ENCODE measurements around the gene PGAP3.

PGAP3 gene

DNA sequence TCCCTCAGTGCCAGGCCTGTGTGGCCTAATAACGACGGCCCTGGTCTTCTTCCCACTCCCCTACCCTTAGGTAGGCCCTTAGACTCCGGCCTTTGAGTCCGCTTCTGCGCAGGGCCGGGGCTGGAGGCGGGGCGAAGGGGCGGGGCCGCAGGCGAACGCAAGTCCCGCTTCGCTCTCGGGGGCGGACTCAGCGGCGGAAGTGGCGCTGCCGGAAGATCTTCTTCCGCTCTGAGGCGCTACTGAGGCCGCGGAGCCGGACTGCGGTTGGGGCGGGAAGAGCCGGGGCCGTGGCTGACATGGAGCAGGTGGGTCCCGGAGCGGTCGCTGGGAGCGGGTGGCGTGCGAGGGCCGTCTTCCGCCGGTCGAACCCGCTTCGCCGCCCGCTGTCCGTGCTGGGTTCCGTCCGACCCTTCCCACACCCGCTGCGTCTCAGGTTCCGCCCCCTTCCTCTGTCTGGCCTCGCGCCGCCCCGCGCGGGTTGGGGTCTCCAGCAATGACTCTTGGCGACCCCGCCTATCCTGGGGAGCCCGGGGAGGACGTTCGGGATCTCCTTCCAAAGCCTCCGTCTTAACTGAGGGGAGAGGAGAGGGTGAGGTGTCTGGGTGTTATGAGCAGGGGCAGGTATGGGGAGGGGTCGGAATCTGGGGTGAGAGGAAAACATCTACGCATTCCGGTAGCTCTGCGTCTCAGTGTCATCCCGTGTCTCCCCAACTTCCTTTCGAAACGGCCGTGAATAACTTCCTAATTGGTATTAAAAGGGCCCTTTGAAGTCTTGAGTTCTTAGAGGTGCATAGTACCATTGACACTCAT lies 50.7 kb downstream of the PGAP3 start, which contains the start of gene STARD3:
STARD3 (plus strand) TSS at position 218 of the 810 bp plus-strand sequence. CDS start 16,388 bp downstream, outside the sequence.
- Histone ChIP-seq H3K9ac (ENCODE audit: low read length) (peak within 1 kb of the TSS; percentile 92), H3K4me3 (ENCODE audit: low read length) (peak within 1 kb of the TSS; percentile 93), H3K27me3 (ENCODE audit: control insufficient read depth, insufficient read depth, low read length) (peaks cover 2% of the 10 kb centered on the region), H3K27ac (ENCODE audit: low read depth, low read length) (peak within 1 kb of the TSS; percentile 90), H3K4me1 (ENCODE audit: control insufficient read depth, insufficient read depth, low read length) (peaks cover 20% of the 10 kb centered on the region), H3K36me3 (ENCODE audit: control insufficient read depth, insufficient read depth, low read length) (no peaks in the 10 kb centered on the region)

GRCh38 chr17:39636587-39636926 lies 51.3 kb downstream of the PGAP3 start:
- H3K36me3 ChIP-seq (ENCODE audit: control insufficient read depth, insufficient read depth, low read length), result no peaks in the 10 kb centered on the region
- H3K27ac ChIP-seq (ENCODE audit: low read depth, low read length), result peak overlapping the region; percentile 90
- H3K9ac ChIP-seq (ENCODE audit: low read length), result peak overlapping the region; percentile 92
- peaks cover 20% of the 10 kb centered on the region for H3K4me1 ChIP-seq (ENCODE audit: control insufficient read depth, insufficient read depth, low read length)
- H3K4me3 ChIP-seq (ENCODE audit: low read length), result peak overlapping the region; percentile 93
- H3K27me3 ChIP-seq (ENCODE audit: control insufficient read depth, insufficient read depth, low read length), result peaks cover 2% of the 10 kb centered on the region

GRCh38 chr17:39635614-39636176 lies 52.2 kb downstream of the PGAP3 start:
- Histone ChIP-seq H3K36me3 (ENCODE audit: control insufficient read depth, insufficient read depth, low read length) (no peaks in the 10 kb centered on the region), H3K27ac (ENCODE audit: low read depth, low read length) (no peak overlapping the region), H3K27me3 (ENCODE audit: control insufficient read depth, insufficient read depth, low read length) (peaks cover 2% of the 10 kb centered on the region), H3K4me1 (ENCODE audit: control insufficient read depth, insufficient read depth, low read length) (peaks cover 20% of the 10 kb centered on the region), H3K4me3 (ENCODE audit: low read length) (peak overlapping the region; percentile 93), H3K9ac (ENCODE audit: low read length) (no peak overlapping the region)

GRCh38 chr17:39634384-39634871 lies 53.4 kb downstream of the PGAP3 start:
- H3K27ac ChIP-seq (ENCODE audit: low read depth, low read length), result no peak overlapping the region
- H3K36me3 ChIP-seq (ENCODE audit: control insufficient read depth, insufficient read depth, low read length), result no peaks in the 10 kb centered on the region
- H3K27me3 ChIP-seq (ENCODE audit: control insufficient read depth, insufficient read depth, low read length), result peaks cover 6% of the 10 kb centered on the region
- H3K9ac ChIP-seq (ENCODE audit: low read length), result no peak overlapping the region
- no peak overlapping the region for H3K4me3 ChIP-seq (ENCODE audit: low read length)
- H3K4me1 ChIP-seq (ENCODE audit: control insufficient read depth, insufficient read depth, low read length), result peaks cover 20% of the 10 kb centered on the region

DNA sequence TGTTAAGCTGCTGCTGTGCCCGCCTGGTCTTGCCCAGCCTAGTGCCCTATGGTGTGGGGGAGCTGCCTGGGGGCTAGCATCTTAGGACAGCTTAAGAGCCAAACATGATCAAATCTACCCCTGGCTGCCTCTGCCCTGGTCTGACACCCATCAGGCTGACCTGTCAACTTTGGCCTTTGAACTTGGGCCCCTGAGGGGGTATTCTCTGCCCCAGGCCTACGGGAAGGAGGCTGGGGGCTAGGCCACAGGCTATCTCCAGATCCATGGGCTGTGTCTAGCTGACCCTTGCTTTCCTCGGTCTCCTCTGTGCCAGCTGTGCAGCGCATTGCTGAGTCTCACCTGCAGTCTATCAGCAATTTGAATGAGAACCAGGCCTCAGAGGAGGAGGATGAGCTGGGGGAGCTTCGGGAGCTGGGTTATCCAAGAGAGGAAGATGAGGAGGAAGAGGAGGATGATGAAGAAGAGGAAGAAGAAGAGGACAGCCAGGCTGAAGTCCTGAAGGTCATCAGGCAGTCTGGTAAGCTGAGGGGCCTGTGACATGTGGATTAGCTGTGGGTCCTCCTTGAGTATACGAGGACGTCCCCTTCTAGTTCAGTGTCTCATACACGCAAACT lies 54.2 kb downstream of the PGAP3 start:
- peaks cover 6% of the 10 kb centered on the region for H3K27me3 ChIP-seq (ENCODE audit: control insufficient read depth, insufficient read depth, low read length)
- no peak overlapping the region for H3K9ac ChIP-seq (ENCODE audit: low read length)
- H3K27ac ChIP-seq (ENCODE audit: low read depth, low read length), result no peak overlapping the region
- peaks cover 18% of the 10 kb centered on the region for H3K4me1 ChIP-seq (ENCODE audit: control insufficient read depth, insufficient read depth, low read length)
- H3K36me3 ChIP-seq (ENCODE audit: control insufficient read depth, insufficient read depth, low read length), result no peaks in the 10 kb centered on the region
- no peak overlapping the region for H3K4me3 ChIP-seq (ENCODE audit: low read length)

GRCh38 chr17:39632153-39632941 lies 55.5 kb downstream of the PGAP3 start:
- H3K9ac ChIP-seq (ENCODE audit: low read length), result peak overlapping the region; percentile 6
- peaks cover 8% of the 10 kb centered on the region for H3K4me1 ChIP-seq (ENCODE audit: control insufficient read depth, insufficient read depth, low read length)
- peak overlapping the region; percentile 17 for H3K27ac ChIP-seq (ENCODE audit: low read depth, low read length)
- H3K27me3 ChIP-seq (ENCODE audit: control insufficient read depth, insufficient read depth, low read length), result peaks cover 11% of the 10 kb centered on the region
- peak overlapping the region; percentile 31 for H3K4me3 ChIP-seq (ENCODE audit: low read length)
- H3K36me3 ChIP-seq (ENCODE audit: control insufficient read depth, insufficient read depth, low read length), result no peaks in the 10 kb centered on the region

DNA sequence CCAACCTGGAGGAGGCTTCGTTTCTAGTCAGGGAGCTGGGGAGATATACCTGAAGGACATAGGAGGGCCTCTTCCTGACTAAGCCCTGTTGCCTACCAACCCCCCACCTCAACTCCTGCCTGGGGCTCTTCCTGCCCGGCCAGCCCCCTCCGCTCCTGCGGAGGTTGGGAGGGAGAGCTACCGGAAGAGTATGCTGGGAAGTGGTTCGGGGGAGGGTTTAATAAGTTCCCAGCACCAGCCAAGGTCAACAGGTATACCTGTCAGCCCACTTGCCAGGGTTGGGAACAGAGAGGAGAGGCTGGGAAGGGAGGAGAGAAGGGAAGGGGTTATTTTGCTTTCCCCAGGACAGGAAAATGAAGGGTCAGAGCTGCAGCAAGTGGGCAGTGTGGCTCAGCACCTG lies 56.5 kb downstream of the PGAP3 start:
- no peak overlapping the region for H3K27ac ChIP-seq (ENCODE audit: low read depth, low read length)
- H3K36me3 ChIP-seq (ENCODE audit: control insufficient read depth, insufficient read depth, low read length), result no peaks in the 10 kb centered on the region
- peaks cover 4% of the 10 kb centered on the region for H3K4me1 ChIP-seq (ENCODE audit: control insufficient read depth, insufficient read depth, low read length)
- H3K27me3 ChIP-seq (ENCODE audit: control insufficient read depth, insufficient read depth, low read length), result peaks cover 18% of the 10 kb centered on the region
- peak overlapping the region; percentile 31 for H3K4me3 ChIP-seq (ENCODE audit: low read length)
- peak overlapping the region; percentile 6 for H3K9ac ChIP-seq (ENCODE audit: low read length)

GRCh38 chr17:39629898-39630297 lies 58.0 kb downstream of the PGAP3 start:
- Histone ChIP-seq H3K4me1 (ENCODE audit: control insufficient read depth, insufficient read depth, low read length) (no peaks in the 10 kb centered on the region), H3K36me3 (ENCODE audit: control insufficient read depth, insufficient read depth, low read length) (no peaks in the 10 kb centered on the region), H3K27ac (ENCODE audit: low read depth, low read length) (peak overlapping the region; percentile 4), H3K9ac (ENCODE audit: low read length) (peak overlapping the region; percentile 16), H3K4me3 (ENCODE audit: low read length) (peak overlapping the region; percentile 40), H3K27me3 (ENCODE audit: control insufficient read depth, insufficient read depth, low read length) (peaks cover 27% of the 10 kb centered on the region)

- no peak overlapping the region for H3K27ac ChIP-seq (ENCODE audit: low read depth, low read length)
- H3K27me3 ChIP-seq (ENCODE audit: control insufficient read depth, insufficient read depth, low read length), result peaks cover 29% of the 10 kb centered on the region
- H3K4me3 ChIP-seq (ENCODE audit: low read length), result peak overlapping the region; percentile 40
- no peaks in the 10 kb centered on the region for H3K4me1 ChIP-seq (ENCODE audit: control insufficient read depth, insufficient read depth, low read length)
- no peaks in the 10 kb centered on the region for H3K36me3 ChIP-seq (ENCODE audit: control insufficient read depth, insufficient read depth, low read length)
- H3K9ac ChIP-seq (ENCODE audit: low read length), result no peak overlapping the region
These were observed 58.4 kb downstream of the PGAP3 start for GRCh38 chr17:39629494-39629880.

GRCh38 chr17:39628655-39629493 lies 59.0 kb downstream of the PGAP3 start:
- H3K27me3 ChIP-seq (ENCODE audit: control insufficient read depth, insufficient read depth, low read length), result peaks cover 29% of the 10 kb centered on the region
- no peak overlapping the region for H3K9ac ChIP-seq (ENCODE audit: low read length)
- H3K4me3 ChIP-seq (ENCODE audit: low read length), result no peak overlapping the region
- no peaks in the 10 kb centered on the region for H3K36me3 ChIP-seq (ENCODE audit: control insufficient read depth, insufficient read depth, low read length)
- H3K4me1 ChIP-seq (ENCODE audit: control insufficient read depth, insufficient read depth, low read length), result no peaks in the 10 kb centered on the region
- no peak overlapping the region for H3K27ac ChIP-seq (ENCODE audit: low read depth, low read length)

GRCh38 chr17:39627712-39628516 lies 59.9 kb downstream of the PGAP3 start:
- Histone ChIP-seq H3K9ac (ENCODE audit: low read length) (peak overlapping the region; percentile 38), H3K4me3 (ENCODE audit: low read length) (peak overlapping the region; percentile 41), H3K27me3 (ENCODE audit: control insufficient read depth, insufficient read depth, low read length) (peaks cover 32% of the 10 kb centered on the region), H3K4me1 (ENCODE audit: control insufficient read depth, insufficient read depth, low read length) (no peaks in the 10 kb centered on the region), H3K36me3 (ENCODE audit: control insufficient read depth, insufficient read depth, low read length) (no peaks in the 10 kb centered on the region), H3K27ac (ENCODE audit: low read depth, low read length) (peak overlapping the region; percentile 24)
